NCI-H2171 (cell line): ENCODE measurements around the gene UBD.

Source experiments
- DNase-seq: peaks from one replicate; lab custom pipeline; 2025; lab: John Stamatoyannopoulos, UW

The UBD gene

GRCh38 chr6:29521006-29521680 is 38.4 kb downstream of the UBD start:
- DNase-seq, result no peak

DNA sequence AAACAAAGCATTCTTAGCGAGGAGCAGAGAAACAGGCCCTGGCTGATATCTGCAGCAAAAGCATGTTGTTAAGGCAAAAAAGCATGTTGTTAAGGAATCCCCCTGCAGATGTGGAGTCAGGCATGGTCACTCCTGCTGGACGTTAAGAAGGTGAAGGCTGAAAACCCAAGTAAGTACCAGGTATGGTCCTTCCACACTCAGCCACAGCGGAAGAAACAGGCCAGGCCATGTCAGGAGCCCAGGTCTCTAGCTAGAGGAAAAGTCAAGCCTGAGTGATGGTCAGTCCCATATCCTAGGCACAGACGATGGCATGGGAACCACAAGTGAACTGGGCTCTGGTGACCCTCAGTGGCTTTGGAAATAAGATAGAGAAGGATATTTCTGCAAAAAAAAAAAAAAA is 39.3 kb downstream of the UBD start:
- DNase-seq, result no peak

DNA sequence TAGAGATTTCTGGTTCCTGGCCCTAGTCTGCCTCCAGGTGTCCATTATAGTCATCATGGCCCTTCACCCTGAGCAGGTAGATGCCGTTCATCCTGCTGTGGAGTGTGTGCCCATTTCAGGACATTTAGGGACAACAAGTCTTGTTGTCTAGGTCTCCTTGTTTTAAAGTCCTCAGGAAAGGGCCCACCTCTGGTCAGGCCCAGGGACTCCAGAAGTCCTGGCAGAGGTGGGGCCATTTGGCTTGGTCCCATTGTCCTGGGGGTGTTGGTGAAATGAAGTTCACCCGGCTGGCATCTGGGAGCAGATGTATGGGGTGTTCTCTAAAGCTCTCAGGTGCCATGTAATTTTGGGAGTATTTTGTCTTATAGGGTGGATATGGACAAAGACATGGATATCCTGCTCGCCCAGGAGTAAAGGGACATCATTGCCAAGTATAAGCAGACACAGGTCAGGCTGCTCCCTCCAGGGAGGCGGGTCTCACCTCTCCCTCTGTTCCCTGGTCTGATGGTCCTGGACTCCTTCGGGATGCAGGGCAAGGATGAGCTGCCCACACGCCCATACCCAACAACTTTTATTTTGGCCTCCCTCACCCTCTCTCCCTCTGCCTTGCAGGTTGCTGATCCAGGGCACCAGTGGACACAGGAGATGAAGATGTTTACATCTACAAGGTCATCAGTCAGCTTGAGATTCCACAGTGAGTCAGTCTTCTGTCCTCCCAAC is 40.1 kb downstream of the UBD start:
- no peak for DNase-seq

GRCh38 chr6:29517728-29518440 is 41.6 kb downstream of the UBD start:
- no peak for DNase-seq

- DNase-seq, result no peak
These were observed 42.3 kb downstream of the UBD start for GRCh38 chr6:29517245-29517644.

GRCh38 chr6:29516108-29516507 is 43.4 kb downstream of the UBD start:
- DNase-seq, result no peak

DNA sequence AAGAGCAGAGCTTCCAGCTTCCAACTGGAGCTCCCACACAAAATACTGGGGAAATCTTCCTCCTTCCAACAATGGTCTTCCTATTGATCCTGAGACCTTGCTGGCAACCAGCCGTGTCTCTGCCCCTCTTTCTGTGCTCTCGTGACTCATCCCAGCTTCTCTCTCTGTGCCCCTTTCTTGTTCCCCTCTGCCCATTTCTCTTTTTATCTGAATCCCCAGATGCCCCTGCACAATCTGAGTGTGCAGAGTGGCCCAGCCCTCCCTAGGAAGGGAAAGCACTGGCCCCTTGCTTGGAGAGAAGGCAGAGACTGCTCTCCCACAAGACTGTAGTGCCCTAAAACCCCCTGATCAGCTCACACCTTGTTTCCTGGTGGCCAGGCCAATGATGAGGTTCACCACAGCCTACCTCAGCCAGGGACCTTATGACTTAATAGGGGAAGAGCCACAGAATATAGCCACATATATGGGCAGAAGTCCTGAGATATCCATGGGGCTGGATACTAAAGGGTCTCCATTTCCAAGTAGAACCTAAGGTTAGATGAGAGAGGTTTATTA is 48.7 kb downstream of the UBD start:
- DNase-seq, result no peak

DNA sequence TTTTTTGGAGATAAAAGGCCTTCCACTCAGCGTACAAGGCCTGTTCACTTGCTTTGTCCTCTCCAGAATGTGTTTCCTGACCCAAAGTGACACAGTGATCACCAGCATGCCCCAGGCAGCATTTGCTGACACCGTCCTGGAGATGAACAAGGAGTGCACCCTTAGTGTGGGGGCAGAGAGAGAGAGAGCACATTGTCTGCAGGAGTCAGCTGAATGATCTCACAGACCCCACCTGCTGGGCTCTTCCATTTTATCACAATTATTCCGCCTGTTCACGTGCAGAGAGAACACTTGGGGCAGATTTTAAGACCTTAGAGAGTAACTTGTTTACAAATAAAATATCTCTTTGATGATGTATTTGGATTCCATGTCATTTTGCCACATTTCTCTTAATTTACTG is 49.3 kb downstream of the UBD start:
- no peak for DNase-seq

DNA sequence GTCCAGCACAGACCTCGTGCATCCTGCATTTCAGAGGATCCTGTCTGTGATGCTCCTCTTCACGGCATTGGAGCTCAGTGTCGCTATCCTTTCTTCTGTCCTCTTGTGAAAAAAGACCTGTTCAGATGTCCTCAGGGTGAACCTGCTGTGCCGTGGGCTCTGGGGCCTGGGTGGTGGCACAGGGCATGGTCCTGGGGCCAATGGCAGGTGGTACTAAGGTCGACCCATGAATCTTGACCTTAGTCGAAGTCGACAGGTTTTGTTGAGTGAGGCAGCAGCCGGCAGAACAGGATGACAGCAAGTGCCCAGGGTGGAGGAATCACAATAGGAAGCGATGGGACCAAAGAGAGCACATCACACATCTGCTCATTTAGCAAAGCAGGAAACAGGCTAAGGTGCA is 49.8 kb downstream of the UBD start:
- DNase-seq, result no peak

DNA sequence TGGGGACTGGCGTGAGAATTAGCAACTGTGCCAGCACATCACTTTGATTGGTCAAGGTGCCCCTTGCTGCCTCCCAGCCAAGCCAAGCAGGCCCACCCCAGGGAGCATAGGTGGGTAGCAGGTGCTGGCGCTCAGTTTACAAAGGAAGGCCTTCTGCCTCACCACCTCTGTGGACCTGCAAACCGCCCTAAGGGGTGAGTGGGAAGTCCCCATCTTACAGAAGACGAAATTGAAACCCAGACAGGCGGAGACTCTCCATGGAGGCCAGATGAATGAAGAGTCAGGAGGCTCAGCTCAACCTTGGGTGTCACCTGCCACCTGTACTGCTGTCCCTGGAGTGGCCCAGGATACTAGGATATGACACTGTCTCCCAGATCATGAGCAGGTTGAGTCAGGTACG is 50.3 kb downstream of the UBD start:
- no peak for DNase-seq

DNA sequence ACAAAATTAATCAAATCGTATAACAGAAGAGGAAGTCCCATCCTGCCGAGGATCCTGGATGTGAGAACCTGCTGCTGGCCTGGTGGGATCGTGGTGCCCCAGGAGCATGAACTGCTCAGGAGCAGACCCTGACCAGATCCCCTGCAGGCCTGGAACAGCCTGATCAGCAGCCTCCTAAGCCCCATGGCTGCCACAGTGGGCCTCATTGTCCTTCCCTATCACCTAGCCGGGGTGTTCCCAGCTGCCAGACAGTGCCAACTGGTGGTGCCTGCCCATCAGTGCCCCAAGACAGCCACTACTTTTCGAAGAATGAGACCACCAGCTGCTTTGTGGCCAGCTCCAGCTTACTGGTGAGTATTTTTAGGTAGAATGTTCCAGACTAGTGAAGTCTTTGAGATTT is 52.2 kb downstream of the UBD start:
- no peak for DNase-seq

DNA sequence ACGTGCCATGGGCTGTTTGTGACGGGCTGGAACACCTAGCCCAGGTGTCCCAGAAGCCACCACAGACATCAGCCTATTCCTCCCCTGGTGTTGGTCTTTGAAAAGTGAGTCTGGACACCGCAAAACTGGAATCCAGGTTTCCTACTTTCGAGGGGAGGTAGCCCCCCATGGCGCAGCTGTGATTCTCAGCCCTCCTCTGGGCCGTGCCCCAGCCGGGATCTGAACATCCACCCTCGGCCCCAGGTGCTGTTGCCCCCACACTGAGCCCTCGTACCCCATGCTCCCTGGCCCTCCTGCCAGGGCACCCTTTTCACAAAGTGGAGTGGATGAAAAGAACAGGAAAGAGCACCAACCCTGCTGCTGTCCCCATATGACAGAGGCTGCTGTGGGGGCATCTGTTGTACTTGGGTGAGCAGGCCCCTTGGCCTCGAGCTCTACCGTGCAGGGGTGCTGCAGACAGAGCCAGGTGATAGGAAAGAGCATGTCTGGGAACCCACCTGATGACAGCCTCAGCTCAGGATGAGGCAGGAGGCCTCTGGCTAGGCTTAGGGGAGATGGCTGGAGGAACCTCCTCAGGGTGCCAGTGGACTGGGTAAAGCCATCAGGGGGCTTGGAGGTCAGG is 53.0 kb downstream of the UBD start:
- DNase-seq, result no peak

- no peak for DNase-seq
These were observed 53.7 kb downstream of the UBD start for GRCh38 chr6:29505808-29506207.
